T-helper 1 cell treated with Interleukin-12 subunit alpha and Interleukin-12 subunit beta and Interleukin-4 antibody, amounts not matched to agents 30 μg/mL and 1 μg/mL, for 36 hours (primary cell): Measurements from ENCODE around the gene SLC1A4.

Experiments
- H3K27ac Mint-ChIP-seq: one replicate; pipeline ENCODE4 v1.8.0; 2021; ENCODE audit warnings: mild to moderate bottlenecking, mixed read lengths
- H3K27me3 Mint-ChIP-seq: one replicate; pipeline ENCODE4 v1.8.0; 2021; ENCODE audit warnings: low read depth, mixed read lengths
- H3K36me3 Mint-ChIP-seq: one replicate; pipeline ENCODE4 v1.8.0; 2021; ENCODE audit warnings: low read depth, mixed read lengths
- H3K4me1 Mint-ChIP-seq: one replicate; pipeline ENCODE4 v1.8.0; 2021; ENCODE audit warnings: low read depth, mixed read lengths
- H3K4me3 Mint-ChIP-seq: one replicate; pipeline ENCODE4 v1.8.0; 2021; ENCODE audit warnings: mild to moderate bottlenecking, moderate library complexity, mixed read lengths
- H3K9me3 Mint-ChIP-seq: one replicate; pipeline ENCODE4 v1.8.0; 2021; ENCODE audit warnings: mixed read lengths

SLC1A4 gene

GRCh38 chr2:65067806-65068553 lies 78.8 kb downstream of the SLC1A4 start:
- H3K4me3 Mint-ChIP-seq: no peak overlapping the region
- H3K27me3 Mint-ChIP-seq: no peaks in the 10 kb centered on the region
- no peaks in the 10 kb centered on the region for H3K9me3 Mint-ChIP-seq
- H3K36me3 Mint-ChIP-seq: peaks cover 2% of the 10 kb centered on the region
- H3K27ac Mint-ChIP-seq: peak overlapping the region; percentile 61
- peaks cover 21% of the 10 kb centered on the region for H3K4me1 Mint-ChIP-seq

GRCh38 chr2:65069439-65069824 lies 80.2 kb downstream of the SLC1A4 start:
- H3K27me3 Mint-ChIP-seq: no peaks in the 10 kb centered on the region
- no peaks in the 10 kb centered on the region for H3K9me3 Mint-ChIP-seq
- H3K36me3 Mint-ChIP-seq: peaks cover 2% of the 10 kb centered on the region
- H3K4me3 Mint-ChIP-seq: no peak overlapping the region
- no peak overlapping the region for H3K27ac Mint-ChIP-seq
- peaks cover 20% of the 10 kb centered on the region for H3K4me1 Mint-ChIP-seq

GRCh38 chr2:65070172-65070830 lies 81.1 kb downstream of the SLC1A4 start:
- H3K4me3 Mint-ChIP-seq: no peak overlapping the region
- no peaks in the 10 kb centered on the region for H3K9me3 Mint-ChIP-seq
- peaks cover 14% of the 10 kb centered on the region for H3K4me1 Mint-ChIP-seq
- peak overlapping the region; percentile 76 for H3K27ac Mint-ChIP-seq
- no peaks in the 10 kb centered on the region for H3K27me3 Mint-ChIP-seq
- H3K36me3 Mint-ChIP-seq: peaks cover 2% of the 10 kb centered on the region

GRCh38 chr2:65070856-65071255 lies 81.7 kb downstream of the SLC1A4 start:
- peak overlapping the region; percentile 32 for H3K27ac Mint-ChIP-seq
- peaks cover 14% of the 10 kb centered on the region for H3K4me1 Mint-ChIP-seq
- H3K9me3 Mint-ChIP-seq: no peaks in the 10 kb centered on the region
- peaks cover 2% of the 10 kb centered on the region for H3K36me3 Mint-ChIP-seq
- H3K27me3 Mint-ChIP-seq: no peaks in the 10 kb centered on the region
- H3K4me3 Mint-ChIP-seq: no peak overlapping the region

- no peak overlapping the region for H3K27ac Mint-ChIP-seq
- peaks cover 14% of the 10 kb centered on the region for H3K4me1 Mint-ChIP-seq
- no peaks in the 10 kb centered on the region for H3K9me3 Mint-ChIP-seq
- peaks cover 2% of the 10 kb centered on the region for H3K36me3 Mint-ChIP-seq
- H3K4me3 Mint-ChIP-seq: no peak overlapping the region
- no peaks in the 10 kb centered on the region for H3K27me3 Mint-ChIP-seq
Observed at GRCh38 chr2:65071499-65072180, 82.4 kb downstream of the SLC1A4 start.

GRCh38 chr2:65072181-65072970 lies 83.2 kb downstream of the SLC1A4 start:
- Mint-ChIP-seq H3K4me1 (peaks cover 14% of the 10 kb centered on the region), H3K27ac (no peak overlapping the region), H3K4me3 (no peak overlapping the region), H3K36me3 (peaks cover 4% of the 10 kb centered on the region), H3K9me3 (no peaks in the 10 kb centered on the region), H3K27me3 (no peaks in the 10 kb centered on the region)
